Testis (tissue), 3 donors: Measurements from ENCODE around the gene PLSCR1. TPM values are rescaled to one million over a fixed set of nuclear protein-coding genes. Genes with fewer than 3 reads are reported as not detected.

Source experiments
- DNase-seq: peaks from one replicate; pipeline ENCODE4 v3.0.0-alpha.2; 2019
- H3K27ac ChIP-seq, 2 donors: fragments of 200-600 bp; sonication (generic); one replicate each; pipeline ENCODE4 v1.5.1; 2019
- H3K27me3 ChIP-seq: fragments of 200-600 bp; sonication (generic); one replicate; pipeline ENCODE4 v1.5.1; 2019
- H3K36me3 ChIP-seq: fragments of 200-600 bp; sonication (generic); one replicate; pipeline ENCODE4 v1.5.1; 2017; ENCODE audit warnings: low read depth; ENCODE audit errors: missing control alignments
- H3K4me1 ChIP-seq: fragments of 200-600 bp; sonication (generic); one replicate; pipeline ENCODE4 v1.5.1; 2019
- H3K4me3 ChIP-seq, 2 donors: fragments of 200-600 bp; sonication (generic); one replicate each; pipeline ENCODE4 v1.5.1; 2017 to 2019
- H3K9me3 ChIP-seq: fragments of 200-600 bp; sonication (generic); one replicate; pipeline ENCODE4 v1.5.1; 2017
- POLR2A ChIP-seq: fragments of 450-650 bp; IDR thresholded peaks from one replicate; pipeline ENCODE4 v1.6.1; 2017; ENCODE audit warnings: antibody characterized with exemption, mild to moderate bottlenecking, moderate library complexity
- WGBS, 2 donors: methylation state at CpG; one replicate each; pipeline ENCODE4 v1.1.5; 2018; 5-methylcytosine and 5-hydroxymethylcytosine counted together
- intact Hi-C: fragments of 100-400 bp; cut with DNase I; formaldehyde crosslinking; loops from one replicate; pipeline ENCODE4 v1.15.1; 2023; ENCODE audit warnings: low total_unique reads
- polyA plus RNA-seq: library from polyadenylated mRNA; stranded (reverse); fragments of 350-450 nt; fragmentation: Illumina TruSeq; extraction: RNeasy Lipid Tissue Mini Kit (QIAGEN cat#74804); gene quantifications from one replicate; pipeline ENCODE4 v1.2.3, GENCODE V29; 2014; ENCODE audit warnings: low read depth, low replicate concordance; ENCODE audit not compliant: insufficient read depth
- total RNA-seq, 2 donors: library from RNA; depleted of rRNA; stranded (reverse); fragments of >200 nt; gene quantifications; one replicate each; pipeline ENCODE4 v1.2.3, GENCODE V29; 2016
- TF ChIP-seq, protein P1 (sequence below), 3 experiments: fragments of 450-650 bp in 2 of 3; fragments of 200-600 bp in 1 of 3; sonication (generic) in 1 of 3; IDR thresholded peaks; one replicate each; pipeline ENCODE4 v1.5.1; 2016 to 2019; ENCODE audit warnings: antibody characterized with exemption in 3 of 3, mild to moderate bottlenecking in 2 of 3, moderate library complexity in 1 of 3

The PLSCR1 gene
- total and polyA plus RNA-seq, 3 donors from 2014 or later, result 32.1 to 83.4 (median 46.9) TPM

DNA sequence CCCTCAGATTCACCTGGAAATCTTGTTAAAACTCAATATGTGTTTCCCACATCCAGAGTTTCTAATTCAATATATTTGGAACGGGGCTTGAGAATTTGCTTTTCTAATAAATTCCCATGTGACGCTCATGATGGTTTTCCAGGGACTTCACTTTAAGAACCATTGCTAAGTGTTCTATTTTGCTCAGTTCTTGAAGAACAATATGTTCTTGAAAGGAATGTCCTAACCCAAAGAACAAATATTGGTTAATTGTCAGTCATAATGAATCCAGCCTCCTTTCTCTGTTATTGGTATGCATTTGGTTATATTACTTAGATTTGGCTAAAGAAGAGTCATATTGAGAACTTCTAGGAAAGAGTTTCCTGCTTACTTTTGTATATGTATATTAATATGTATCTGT, 70.7 kb downstream of the PLSCR1 start:
- Histone ChIP-seq H3K27me3 (no peaks in the 10 kb centered on the region), H3K4me3 (no peak overlapping the region), H3K27ac (peak overlapping the region in 1 of 2 donors; percentile 31), H3K36me3 (no peaks in the 10 kb centered on the region), H3K9me3 (no peaks in the 10 kb centered on the region), H3K4me1 (peaks cover 3% of the 10 kb centered on the region)
- TF ChIP-seq, protein P1, sequence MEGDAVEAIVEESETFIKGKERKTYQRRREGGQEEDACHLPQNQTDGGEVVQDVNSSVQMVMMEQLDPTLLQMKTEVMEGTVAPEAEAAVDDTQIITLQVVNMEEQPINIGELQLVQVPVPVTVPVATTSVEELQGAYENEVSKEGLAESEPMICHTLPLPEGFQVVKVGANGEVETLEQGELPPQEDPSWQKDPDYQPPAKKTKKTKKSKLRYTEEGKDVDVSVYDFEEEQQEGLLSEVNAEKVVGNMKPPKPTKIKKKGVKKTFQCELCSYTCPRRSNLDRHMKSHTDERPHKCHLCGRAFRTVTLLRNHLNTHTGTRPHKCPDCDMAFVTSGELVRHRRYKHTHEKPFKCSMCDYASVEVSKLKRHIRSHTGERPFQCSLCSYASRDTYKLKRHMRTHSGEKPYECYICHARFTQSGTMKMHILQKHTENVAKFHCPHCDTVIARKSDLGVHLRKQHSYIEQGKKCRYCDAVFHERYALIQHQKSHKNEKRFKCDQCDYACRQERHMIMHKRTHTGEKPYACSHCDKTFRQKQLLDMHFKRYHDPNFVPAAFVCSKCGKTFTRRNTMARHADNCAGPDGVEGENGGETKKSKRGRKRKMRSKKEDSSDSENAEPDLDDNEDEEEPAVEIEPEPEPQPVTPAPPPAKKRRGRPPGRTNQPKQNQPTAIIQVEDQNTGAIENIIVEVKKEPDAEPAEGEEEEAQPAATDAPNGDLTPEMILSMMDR (IDR thresholded peaks at IDR 0.05), result no peak
- TF ChIP-seq POLR2A, result no peak
- DNase-seq, result no peak
- WGBS, 2 donors, result 53% methylated on average over 2 of the region's 2 CpGs
- intact Hi-C loops, result no loop called here

DNA sequence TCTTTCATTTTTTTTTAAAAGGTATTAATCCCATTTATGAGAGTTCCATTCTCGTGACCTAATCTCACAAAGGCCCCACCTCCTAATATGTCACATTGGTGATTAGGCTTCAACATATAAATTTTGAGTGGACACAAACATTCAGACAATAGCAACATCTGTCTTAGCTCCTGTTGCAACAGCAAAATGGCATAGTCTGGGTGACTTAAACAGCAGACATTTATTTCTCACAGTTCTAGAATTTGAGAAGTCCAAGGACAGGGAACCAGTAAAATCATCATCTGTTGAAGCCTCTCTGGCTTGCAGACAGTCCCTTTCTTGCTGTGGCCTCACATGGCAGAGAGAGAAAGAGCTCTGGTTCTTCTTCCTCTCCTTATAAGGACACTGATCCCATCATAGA, 71.8 kb downstream of the PLSCR1 start:
- intact Hi-C loops, result no loop called here
- 86 to 94% methylated on average over 1 of the region's 1 CpG for WGBS, 2 donors
- Histone ChIP-seq H3K27ac (peak overlapping the region in 1 of 2 donors; percentile 27), H3K36me3 (no peaks in the 10 kb centered on the region), H3K9me3 (no peaks in the 10 kb centered on the region), H3K27me3 (no peaks in the 10 kb centered on the region), H3K4me3 (no peak overlapping the region), H3K4me1 (peaks cover 6% of the 10 kb centered on the region)
- TF ChIP-seq, protein P1 (IDR thresholded peaks at IDR 0.05), result no peak
- no peak for TF ChIP-seq POLR2A
- no peak for DNase-seq

DNA sequence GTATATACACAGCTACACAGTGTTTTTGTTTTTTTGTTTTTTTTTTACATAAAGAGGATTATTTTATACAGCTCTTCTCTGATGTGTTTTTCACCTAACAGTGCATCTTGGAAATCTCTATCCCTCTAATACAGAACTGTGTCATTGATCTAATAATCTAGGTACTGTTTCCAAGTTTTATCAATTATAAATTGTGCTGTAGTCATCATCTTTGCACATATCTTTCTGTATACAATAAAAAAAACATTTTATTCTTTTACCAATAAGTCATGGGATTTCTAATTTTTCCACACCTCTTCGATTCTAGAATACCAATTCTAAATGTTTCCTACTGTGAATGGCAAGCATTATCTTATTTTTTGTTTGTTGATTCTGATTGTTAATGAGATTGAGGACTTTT, 73.4 kb downstream of the PLSCR1 start:
- H3K9me3 ChIP-seq, result no peaks in the 10 kb centered on the region
- H3K27me3 ChIP-seq, result no peaks in the 10 kb centered on the region
- H3K4me1 ChIP-seq, result peaks cover 6% of the 10 kb centered on the region
- no peaks in the 10 kb centered on the region for H3K36me3 ChIP-seq
- WGBS, 2 donors, result 86 to 87% methylated on average over 1 of the region's 1 CpG
- no peak overlapping the region for H3K4me3 ChIP-seq
- intact Hi-C loops, result no loop called here
- TF ChIP-seq POLR2A, result no peak
- TF ChIP-seq, protein P1 (IDR thresholded peaks at IDR 0.05), result no peak
- DNase-seq, result no peak
- H3K27ac ChIP-seq, result no peak overlapping the region

DNA sequence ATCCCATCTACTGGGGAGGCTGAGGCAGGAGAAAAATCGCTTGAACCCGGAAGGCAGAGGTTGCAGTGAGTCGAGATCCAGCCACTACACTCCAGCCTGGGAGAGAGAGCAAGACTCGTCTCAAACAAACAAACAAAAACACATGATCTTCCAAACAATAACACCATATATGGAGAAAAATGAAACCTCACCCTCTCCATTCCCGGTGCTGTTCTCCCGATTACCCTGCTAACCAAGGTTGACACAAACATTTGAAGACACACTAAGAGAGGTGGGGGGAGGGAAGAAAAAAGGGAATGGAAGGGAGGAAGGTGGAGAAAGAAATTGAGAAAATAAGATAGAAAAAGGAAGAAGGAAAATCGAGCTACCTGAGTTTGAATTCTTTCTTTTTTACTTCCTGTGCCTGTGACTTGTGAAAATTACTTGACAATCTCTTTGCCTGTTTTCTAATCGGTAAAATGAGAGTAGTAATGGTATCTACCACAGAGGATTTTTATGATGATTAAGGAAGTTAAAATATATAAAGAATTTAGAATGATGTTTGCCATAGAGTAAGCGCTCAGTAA, 73.9 kb downstream of the PLSCR1 start:
- peaks cover 6% of the 10 kb centered on the region for H3K4me1 ChIP-seq
- H3K4me3 ChIP-seq, result no peak overlapping the region
- DNase-seq, result no peak
- H3K36me3 ChIP-seq, result no peaks in the 10 kb centered on the region
- no peak overlapping the region for H3K27ac ChIP-seq
- TF ChIP-seq, protein P1 (IDR thresholded peaks at IDR 0.05), result no peak
- TF ChIP-seq POLR2A, result no peak
- H3K27me3 ChIP-seq, result no peaks in the 10 kb centered on the region
- intact Hi-C loops, result no loop called here
- no peaks in the 10 kb centered on the region for H3K9me3 ChIP-seq
- 45 to 70% methylated on average over 9 of the region's 9 CpGs for WGBS, 2 donors
